GM18499 (cell line): ENCODE results near the gene DGKG.

Experiments used
- ATAC-seq: cut with Tn5 transposase; IDR thresholded peaks from one replicate; pipeline ENCODE4 v1.9.1; 2021; ENCODE audit warnings: moderate number of reproducible peaks; ENCODE audit not compliant: insufficient read depth, unreplicated experiment

The DGKG gene

GRCh38 chr3:186182850-186183249 lies 179.2 kb downstream of the DGKG start:
- no peak for ATAC-seq

GRCh38 chr3:186181901-186182300 lies 180.1 kb downstream of the DGKG start:
- ATAC-seq: no peak

GRCh38 chr3:186180891-186181481 lies 181.0 kb downstream of the DGKG start:
- ATAC-seq: no peak

- ATAC-seq: no peak
Measured at GRCh38 chr3:186180151-186180550, 181.9 kb downstream of the DGKG start.

GRCh38 chr3:186178412-186178811 lies 183.6 kb downstream of the DGKG start:
- no peak for ATAC-seq

GRCh38 chr3:186176373-186176990 lies 185.6 kb downstream of the DGKG start:
- no peak for ATAC-seq

GRCh38 chr3:186173224-186173815 lies 188.7 kb downstream of the DGKG start:
- ATAC-seq: no peak

- no peak for ATAC-seq
Measured at GRCh38 chr3:186172353-186172752, 189.7 kb downstream of the DGKG start.

GRCh38 chr3:186171521-186171920 lies 190.5 kb downstream of the DGKG start:
- ATAC-seq: no peak

- ATAC-seq: no peak
Measured at GRCh38 chr3:186170516-186170915, 191.5 kb downstream of the DGKG start.

GRCh38 chr3:186169379-186169778 lies 192.7 kb downstream of the DGKG start:
- ATAC-seq: no peak

- ATAC-seq: no peak
Measured at GRCh38 chr3:186168976-186169375, 193.1 kb downstream of the DGKG start.

- no peak for ATAC-seq
Measured at GRCh38 chr3:186167646-186168395, 194.2 kb downstream of the DGKG start.

- ATAC-seq: no peak
Measured at GRCh38 chr3:186166491-186167288, 195.3 kb downstream of the DGKG start.

- ATAC-seq: no peak
Measured at GRCh38 chr3:186166036-186166435, 196.0 kb downstream of the DGKG start.

GRCh38 chr3:186165331-186165730 lies 196.7 kb downstream of the DGKG start:
- no peak for ATAC-seq

- no peak for ATAC-seq
Measured at GRCh38 chr3:186164696-186165095, 197.3 kb downstream of the DGKG start.

GRCh38 chr3:186162221-186162620 lies 199.8 kb downstream of the DGKG start:
- ATAC-seq: no peak

GRCh38 chr3:186160691-186161243 lies 201.3 kb downstream of the DGKG start:
- no peak for ATAC-seq

- ATAC-seq: no peak
Measured at GRCh38 chr3:186154641-186155040, 207.4 kb downstream of the DGKG start.
